NCI-H524 treated with DMSO at 0.1 percent for 48 hours (cell line): ENCODE data around the gene RGS16.
"Not testable (repeated sequence)": the region's sequence is repeated elsewhere in the genome, so short reads cannot be mapped to it uniquely, and the experiment has no call there.

ENCODE experiments used
- DNase-seq: peaks from one replicate; lab custom pipeline; 2025; lab: John Stamatoyannopoulos, UW

Gene RGS16, protein sequence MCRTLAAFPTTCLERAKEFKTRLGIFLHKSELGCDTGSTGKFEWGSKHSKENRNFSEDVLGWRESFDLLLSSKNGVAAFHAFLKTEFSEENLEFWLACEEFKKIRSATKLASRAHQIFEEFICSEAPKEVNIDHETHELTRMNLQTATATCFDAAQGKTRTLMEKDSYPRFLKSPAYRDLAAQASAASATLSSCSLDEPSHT

GRCh38 chr1:182604175-182605164 is at the start of gene RGS16:
RGS16 (minus strand) TSS chr1:182604389; CDS start chr1:182604259, 130 bp downstream.
- DNase-seq, result peak; percentile 77

DNA sequence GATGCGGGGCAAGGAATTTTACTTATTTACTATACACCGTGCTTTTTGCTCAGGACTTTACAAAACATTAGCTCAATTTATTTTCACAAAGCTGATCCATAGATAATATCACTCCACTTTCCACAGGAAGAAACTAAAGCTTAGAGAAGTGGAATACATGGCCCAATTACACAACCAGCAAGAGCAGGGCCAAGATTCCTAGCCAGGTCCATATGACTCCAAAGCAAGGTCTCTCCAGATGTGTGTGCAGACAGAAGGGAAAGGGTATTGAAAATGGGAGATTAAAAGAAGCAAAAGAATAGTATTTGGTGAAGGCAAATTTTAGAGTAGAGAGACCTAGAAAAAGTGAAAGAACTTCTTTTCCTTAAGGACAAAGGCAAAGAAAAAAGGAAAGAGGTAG is 49.8 kb upstream of the RGS16 start:
- DNase-seq, result no peak

- DNase-seq, result no peak
These were observed 48.7 kb upstream of the RGS16 start for GRCh38 chr1:182652933-182653332.

DNA sequence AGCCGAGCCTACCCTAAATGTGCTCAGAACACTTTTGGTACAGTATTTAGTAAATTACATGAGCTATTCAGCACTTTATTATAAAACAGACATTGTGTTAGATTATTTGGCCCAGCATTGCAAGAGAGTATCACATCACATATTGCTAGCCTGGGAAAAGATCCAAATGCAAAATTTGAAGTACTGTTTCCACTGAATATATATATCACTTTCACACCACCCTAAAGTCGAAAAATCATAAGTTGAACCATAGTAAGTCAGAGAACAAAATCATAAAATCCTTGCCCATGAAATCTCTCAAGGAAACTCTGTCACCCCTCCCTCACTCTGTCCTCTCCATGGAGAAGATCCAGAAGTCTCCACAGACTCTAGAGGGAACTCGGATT is 47.1 kb upstream of the RGS16 start:
- DNase-seq, result no peak

- no peak for DNase-seq
These were observed 46.6 kb upstream of the RGS16 start for GRCh38 chr1:182650678-182651338.

GRCh38 chr1:182649041-182649440 is 44.9 kb upstream of the RGS16 start:
- no peak for DNase-seq

GRCh38 chr1:182646739-182647138 is 42.5 kb upstream of the RGS16 start:
- no peak for DNase-seq

GRCh38 chr1:182644886-182645285 is 40.7 kb upstream of the RGS16 start:
- DNase-seq, result no peak

DNA sequence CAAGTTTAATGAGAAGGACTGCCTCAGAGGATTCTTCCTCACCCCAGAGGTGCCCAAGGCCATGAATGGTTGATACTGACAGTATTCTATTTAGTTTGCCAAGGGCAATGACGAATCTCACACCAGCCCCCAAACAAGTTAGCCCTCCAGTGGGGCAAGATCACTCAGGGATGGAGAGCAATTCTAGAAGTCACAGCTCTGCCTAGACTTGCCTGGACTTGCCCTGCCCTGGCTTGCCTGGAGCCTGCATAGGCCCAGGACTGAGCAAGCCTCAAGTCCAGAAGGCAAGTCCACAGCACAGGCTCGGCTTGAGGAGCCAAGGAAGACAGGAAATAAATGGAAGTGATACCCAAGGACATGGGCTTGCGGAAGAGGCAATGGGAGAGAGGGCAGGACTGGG is 39.5 kb upstream of the RGS16 start:
- no peak for DNase-seq

DNA sequence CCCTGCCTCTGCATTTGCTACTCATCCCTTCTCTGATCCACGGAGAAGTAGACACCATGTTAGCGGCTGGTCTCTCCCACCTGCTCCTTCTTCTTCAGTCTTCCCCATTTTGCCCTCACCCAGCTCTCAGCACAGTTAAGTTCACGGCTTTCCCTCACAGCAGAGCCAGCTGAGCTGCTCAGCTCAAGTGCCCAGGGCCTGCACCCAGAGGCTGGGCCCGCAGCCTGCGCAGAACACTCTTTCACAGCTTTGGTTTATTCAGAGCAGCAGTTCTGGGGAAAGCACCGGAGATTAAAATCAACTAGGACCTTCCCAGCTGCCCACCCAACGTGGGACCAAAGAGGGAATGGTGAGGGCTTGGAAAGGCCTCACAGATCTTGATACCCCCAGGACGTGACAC is 38.3 kb upstream of the RGS16 start:
- DNase-seq, result no peak

DNA sequence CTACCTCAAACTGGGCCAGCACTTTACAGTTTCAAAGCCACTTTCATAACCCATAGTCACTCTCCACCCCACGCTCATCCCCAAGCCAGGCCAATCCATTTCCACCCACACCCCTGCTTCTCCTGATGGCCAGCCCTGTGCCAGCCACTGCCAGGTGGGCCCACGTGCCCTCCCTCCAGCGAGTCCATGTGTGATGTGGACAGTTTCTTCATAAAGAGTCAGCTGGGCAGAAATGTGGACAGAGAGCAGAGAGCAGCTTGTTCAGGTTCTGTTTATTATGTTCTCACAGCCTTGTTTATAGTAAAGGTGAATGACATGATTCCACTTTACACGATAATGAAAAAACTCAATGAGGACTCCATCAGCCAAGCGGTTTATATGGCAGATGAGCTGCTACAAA is 37.4 kb upstream of the RGS16 start:
- DNase-seq, result no peak

DNA sequence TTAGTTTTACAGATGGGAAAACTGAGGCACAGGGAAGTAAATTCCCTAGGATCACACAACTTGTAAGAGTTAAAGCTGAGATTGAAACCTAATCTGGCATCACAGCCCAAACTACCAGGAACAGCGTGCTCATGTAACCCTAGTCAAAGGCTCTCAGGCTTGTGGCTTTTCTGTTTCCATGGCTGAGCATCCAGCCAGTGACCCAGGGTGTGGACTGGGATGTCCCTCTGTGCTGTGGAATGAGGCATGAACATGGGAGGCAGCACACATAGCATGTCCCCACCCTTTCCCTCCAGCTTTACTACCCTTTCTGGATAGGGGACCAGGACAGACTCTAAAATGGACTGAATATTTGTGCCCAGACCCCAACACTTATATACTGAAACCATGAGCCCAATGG is 35.1 kb upstream of the RGS16 start:
- no peak for DNase-seq

DNA sequence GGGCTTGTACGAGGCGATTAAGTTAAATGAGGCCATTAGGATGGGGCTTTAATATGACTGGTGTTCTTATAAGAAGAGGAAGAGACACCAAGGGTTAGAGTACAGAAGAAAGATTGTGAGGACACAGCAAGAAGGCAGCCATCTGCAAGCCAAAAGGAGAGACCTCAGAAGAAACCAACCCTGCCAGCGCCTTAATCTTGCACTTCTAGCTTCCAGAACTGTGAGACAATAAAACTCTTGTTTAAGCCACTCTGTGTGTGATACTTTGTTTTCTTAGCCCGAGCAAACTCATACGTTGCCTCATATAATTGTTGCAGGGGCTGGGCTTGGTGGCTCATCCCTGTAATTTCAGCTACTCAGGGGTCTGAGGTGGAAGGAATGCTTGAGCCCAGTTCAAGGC is 33.6 kb upstream of the RGS16 start:
- DNase-seq, result no peak

- no peak for DNase-seq
These were observed 31.7 kb upstream of the RGS16 start for GRCh38 chr1:182635871-182636270.

DNA sequence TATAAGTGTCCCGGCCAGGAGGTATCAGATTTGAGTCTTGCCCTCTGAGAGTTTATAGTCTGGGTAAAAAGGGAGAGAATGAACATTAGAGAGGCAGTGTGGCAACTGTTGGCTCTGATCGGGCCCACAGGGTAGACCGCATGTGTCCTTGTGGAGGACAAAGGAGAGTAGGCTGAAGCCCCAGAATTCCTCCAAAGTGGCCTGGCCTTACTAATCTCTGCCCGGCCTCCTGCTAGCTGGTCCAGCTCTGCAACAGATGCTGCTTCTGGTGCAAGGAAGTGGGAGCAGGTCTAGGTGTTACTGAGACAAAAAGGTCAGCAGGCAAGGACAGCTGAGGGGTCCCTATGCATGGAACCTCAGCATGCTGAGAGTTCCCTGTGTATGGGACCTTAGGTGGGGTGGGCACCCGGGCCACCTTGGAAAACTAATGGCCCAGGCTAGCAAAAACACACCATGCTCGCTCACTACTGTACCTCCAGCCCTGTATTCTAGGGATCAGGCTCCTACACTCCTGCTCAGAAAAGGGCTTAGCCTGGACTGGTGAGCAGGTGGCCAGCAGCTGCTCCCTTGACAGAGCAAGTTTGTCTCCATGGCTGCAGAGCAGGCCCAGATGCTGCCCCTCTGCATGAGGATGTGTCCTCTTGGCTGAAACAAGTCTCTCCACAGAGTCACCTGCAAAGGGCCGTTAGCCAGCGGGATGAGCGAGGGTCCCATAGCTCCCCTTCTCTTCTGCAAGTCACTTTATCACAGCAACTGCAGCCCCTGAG is 30.3 kb upstream of the RGS16 start:
- peak; percentile 76 for DNase-seq

DNA sequence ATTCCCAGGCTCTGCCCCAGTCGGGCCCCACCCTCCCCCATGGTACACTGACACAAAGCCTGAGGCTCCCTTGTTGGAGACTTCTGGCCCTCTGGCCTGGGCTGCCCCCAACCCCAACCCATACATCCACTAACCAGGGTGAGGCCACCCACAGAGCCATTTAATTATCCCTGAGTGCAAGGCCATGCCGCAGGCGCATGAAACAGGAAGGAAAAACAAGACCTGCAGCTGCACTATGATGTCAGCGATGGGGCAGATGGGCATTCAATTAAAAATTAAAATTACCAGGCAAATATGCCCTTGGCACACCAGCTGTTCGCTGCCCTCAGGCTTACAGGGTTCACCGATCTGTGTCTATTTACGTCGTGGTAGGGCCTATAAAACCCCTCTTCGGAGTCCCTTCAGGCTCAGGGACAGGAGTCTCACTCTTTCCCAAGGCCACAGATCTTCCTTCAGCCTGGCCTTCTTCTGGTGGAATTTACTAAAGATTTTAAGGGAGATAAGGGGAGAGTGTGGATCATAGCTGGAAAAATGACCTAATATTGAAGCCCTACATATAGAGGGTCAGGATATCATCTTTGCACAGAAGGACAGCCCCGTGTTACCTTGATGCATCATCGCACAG is 29.6 kb upstream of the RGS16 start:
- peak; percentile 95 for DNase-seq

GRCh38 chr1:182633031-182633430 is 28.8 kb upstream of the RGS16 start:
- no peak for DNase-seq

DNA sequence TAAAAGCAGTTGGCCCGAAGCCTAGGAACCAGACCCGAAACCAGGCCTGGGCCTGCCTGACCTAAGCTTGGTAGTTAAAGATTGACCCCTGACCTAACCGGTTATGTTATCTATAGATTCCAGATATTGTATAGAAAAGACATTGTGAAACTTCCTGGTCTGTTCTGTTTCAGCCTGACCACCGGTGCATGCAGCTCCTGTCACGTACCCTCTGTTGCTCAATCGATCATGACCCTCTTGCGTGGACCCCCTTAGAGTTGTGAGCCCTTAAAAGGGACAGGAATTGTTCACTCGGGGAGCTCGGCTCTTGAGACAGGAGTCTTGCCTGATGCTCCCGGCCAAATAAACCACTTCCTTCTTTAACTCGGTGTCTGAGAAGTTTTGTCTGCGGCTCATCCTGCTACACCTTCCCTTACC is 28.3 kb upstream of the RGS16 start:
- DNase-seq, result not testable (repeated sequence)

DNA sequence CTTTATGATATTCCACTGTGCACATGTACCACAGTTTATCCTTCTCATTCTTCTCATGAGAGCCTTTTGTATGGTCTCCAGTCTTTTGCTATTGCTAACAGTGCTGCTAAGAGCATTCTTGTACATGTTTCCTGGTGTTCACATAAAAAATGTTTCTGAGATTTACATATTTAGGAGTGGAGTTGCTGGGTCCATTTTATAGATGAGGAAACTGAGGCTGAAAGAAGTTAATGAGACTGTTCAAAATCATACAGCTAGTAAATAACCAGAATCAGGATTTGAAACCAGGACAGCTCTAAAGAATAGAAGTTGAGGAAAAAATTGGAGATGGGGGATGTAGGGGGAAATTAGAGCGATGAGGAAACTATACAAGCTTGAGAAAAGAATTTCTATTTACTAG is 27.8 kb upstream of the RGS16 start:
- no peak for DNase-seq

- DNase-seq, result no peak
These were observed 27.0 kb upstream of the RGS16 start for GRCh38 chr1:182631053-182631677.

DNA sequence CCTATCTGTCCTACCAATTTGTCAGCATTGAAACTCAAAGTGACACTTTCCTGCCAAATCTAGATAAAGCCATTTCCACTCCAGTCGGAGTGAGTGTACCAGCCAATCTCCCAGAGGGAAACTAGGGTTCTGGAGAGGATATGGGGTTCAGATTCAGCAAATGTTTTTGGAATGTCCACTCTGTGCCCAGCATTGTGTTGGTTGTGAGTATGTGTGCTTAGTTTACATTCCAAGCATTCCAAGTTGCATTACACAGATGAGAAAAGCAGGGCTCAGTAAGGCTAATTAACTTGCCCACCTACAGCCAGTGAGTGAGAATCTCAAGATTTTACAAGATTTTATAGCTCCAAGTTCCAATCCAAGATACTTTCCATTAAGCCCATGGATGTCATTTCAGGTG is 26.4 kb upstream of the RGS16 start:
- DNase-seq, result no peak
